ENCODE data around the gene ANTKMT. TPM values are rescaled to one million over a fixed set of nuclear protein-coding genes. Genes with fewer than 3 reads are reported as not detected.

Gene ANTKMT
- total and polyA plus RNA-seq, 2 donors, result 7.9 to 29.3 TPM

GRCh38 chr16:764184-764750 is 43.3 kb downstream of the ANTKMT start:
- WGBS, result 71% methylated on average over 20 of the region's 20 CpGs
- Histone ChIP-seq H3K4me3 (ENCODE audit: low read depth, low read length) (no peak overlapping the region), H3K27ac (ENCODE audit: low read depth) (no peak overlapping the region), H3K4me1 (ENCODE audit: insufficient read depth) (no peaks in the 10 kb centered on the region), H3K36me3 (ENCODE audit: insufficient read depth) (no peaks in the 10 kb centered on the region)
- DNase-seq (ENCODE audit: extremely low spot score), result no peak

GRCh38 chr16:764848-765487 is 44.0 kb downstream of the ANTKMT start:
- Histone ChIP-seq H3K27ac (ENCODE audit: low read depth) (no peak overlapping the region), H3K4me1 (ENCODE audit: insufficient read depth) (no peaks in the 10 kb centered on the region), H3K4me3 (ENCODE audit: low read depth, low read length) (no peak overlapping the region), H3K36me3 (ENCODE audit: insufficient read depth) (no peaks in the 10 kb centered on the region)
- 83% methylated on average over 38 of the region's 38 CpGs for WGBS
- no peak for DNase-seq (ENCODE audit: extremely low spot score)

- Histone ChIP-seq H3K4me3 (ENCODE audit: low read depth, low read length) (no peak overlapping the region), H3K4me1 (ENCODE audit: insufficient read depth) (no peaks in the 10 kb centered on the region), H3K36me3 (ENCODE audit: insufficient read depth) (no peaks in the 10 kb centered on the region), H3K27ac (ENCODE audit: low read depth) (no peak overlapping the region)
- no peak for DNase-seq (ENCODE audit: extremely low spot score)
- 93% methylated on average over 29 of the region's 29 CpGs for WGBS
Observed at GRCh38 chr16:765488-765865, 44.5 kb downstream of the ANTKMT start.

- Histone ChIP-seq H3K27ac (ENCODE audit: low read depth) (no peak overlapping the region), H3K4me3 (ENCODE audit: low read depth, low read length) (no peak overlapping the region), H3K36me3 (ENCODE audit: insufficient read depth) (no peaks in the 10 kb centered on the region), H3K4me1 (ENCODE audit: insufficient read depth) (no peaks in the 10 kb centered on the region)
- 88% methylated on average over 29 of the region's 29 CpGs for WGBS
- no peak for DNase-seq (ENCODE audit: extremely low spot score)
Observed at GRCh38 chr16:766008-766819, 45.3 kb downstream of the ANTKMT start.

DNA sequence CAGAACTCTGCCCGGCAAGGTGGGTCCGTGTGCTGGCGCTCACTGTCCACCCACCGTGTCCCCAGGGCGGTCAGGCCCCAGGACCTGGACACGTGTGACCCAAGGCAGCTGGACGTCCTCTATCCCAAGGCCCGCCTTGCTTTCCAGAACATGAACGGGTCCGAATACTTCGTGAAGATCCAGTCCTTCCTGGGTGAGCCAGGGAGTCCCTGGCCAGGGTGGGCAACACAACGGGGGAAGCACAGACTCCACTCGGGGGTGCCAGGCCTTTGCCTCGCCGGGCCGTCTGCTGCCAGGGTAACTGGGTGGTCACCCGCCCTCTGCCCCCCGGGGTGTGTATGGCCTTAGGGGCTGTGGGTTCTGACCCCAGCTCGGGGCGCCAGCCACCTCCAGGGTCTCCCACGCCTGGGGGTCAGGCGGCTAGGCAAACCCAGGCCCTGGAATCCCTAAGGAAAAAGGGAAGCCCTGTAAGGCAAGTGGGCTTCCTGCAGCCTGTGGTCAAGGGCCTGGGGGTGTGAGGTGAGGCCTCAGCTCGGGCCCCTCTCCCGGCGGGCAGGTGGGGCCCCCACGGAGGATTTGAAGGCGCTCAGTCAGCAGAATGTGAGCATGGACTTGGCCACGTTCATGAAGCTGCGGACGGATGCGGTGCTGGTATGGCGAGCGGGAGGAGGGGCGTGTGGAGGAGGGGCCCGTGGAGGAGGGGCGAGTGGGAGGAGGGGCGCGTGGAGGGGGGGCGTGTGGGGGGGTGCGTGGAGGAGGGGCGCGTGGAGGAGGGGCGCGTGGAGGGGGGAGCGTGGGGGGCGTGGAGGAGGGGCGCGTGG is 46.1 kb downstream of the ANTKMT start:
- 61% methylated on average over 36 of the region's 48 CpGs for WGBS

GRCh38 chr16:767743-768235 is 46.8 kb downstream of the ANTKMT start:
- no peak overlapping the region for H3K4me3 ChIP-seq (ENCODE audit: low read depth, low read length)
- DNase-seq (ENCODE audit: extremely low spot score), result no peak
- no peak overlapping the region for H3K27ac ChIP-seq (ENCODE audit: low read depth)
- no peaks in the 10 kb centered on the region for H3K36me3 ChIP-seq (ENCODE audit: insufficient read depth)
- H3K4me1 ChIP-seq (ENCODE audit: insufficient read depth), result no peaks in the 10 kb centered on the region
- 78% methylated on average over 32 of the region's 38 CpGs for WGBS

More for the DNA sequence above, 46.1 kb downstream of the ANTKMT start:
- Histone ChIP-seq H3K4me3 (ENCODE audit: low read depth, low read length) (no peak overlapping the region), H3K4me1 (ENCODE audit: insufficient read depth) (no peaks in the 10 kb centered on the region), H3K36me3 (ENCODE audit: insufficient read depth) (no peaks in the 10 kb centered on the region), H3K27ac (ENCODE audit: low read depth) (no peak overlapping the region)
- no peak for DNase-seq (ENCODE audit: extremely low spot score)

DNA sequence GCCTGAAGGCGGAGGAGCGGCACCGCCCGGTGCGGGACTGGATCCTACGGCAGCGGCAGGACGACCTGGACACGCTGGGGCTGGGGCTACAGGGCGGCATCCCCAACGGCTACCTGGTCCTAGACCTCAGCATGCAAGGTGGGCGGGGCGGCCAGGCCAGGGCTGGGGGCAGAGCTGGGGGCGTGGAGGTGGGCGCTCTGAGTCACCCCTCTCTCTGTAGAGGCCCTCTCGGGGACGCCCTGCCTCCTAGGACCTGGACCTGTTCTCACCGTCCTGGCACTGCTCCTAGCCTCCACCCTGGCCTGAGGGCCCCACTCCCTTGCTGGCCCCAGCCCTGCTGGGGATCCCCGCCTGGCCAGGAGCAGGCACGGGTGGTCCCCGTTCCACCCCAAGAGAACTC is 47.5 kb downstream of the ANTKMT start:
- WGBS, result 66% methylated on average over 21 of the region's 21 CpGs
- no peaks in the 10 kb centered on the region for H3K36me3 ChIP-seq (ENCODE audit: insufficient read depth)
- DNase-seq (ENCODE audit: extremely low spot score), result no peak
- H3K4me3 ChIP-seq (ENCODE audit: low read depth, low read length), result no peak overlapping the region
- no peaks in the 10 kb centered on the region for H3K4me1 ChIP-seq (ENCODE audit: insufficient read depth)
- no peak overlapping the region for H3K27ac ChIP-seq (ENCODE audit: low read depth)

- WGBS, result 53% methylated on average over 20 of the region's 20 CpGs
- H3K4me3 ChIP-seq (ENCODE audit: low read depth, low read length), result no peak overlapping the region
- H3K36me3 ChIP-seq (ENCODE audit: insufficient read depth), result no peaks in the 10 kb centered on the region
- no peak for DNase-seq (ENCODE audit: extremely low spot score)
- H3K27ac ChIP-seq (ENCODE audit: low read depth), result no peak overlapping the region
- H3K4me1 ChIP-seq (ENCODE audit: insufficient read depth), result no peaks in the 10 kb centered on the region
Observed at GRCh38 chr16:769184-769784, 48.3 kb downstream of the ANTKMT start.

DNA sequence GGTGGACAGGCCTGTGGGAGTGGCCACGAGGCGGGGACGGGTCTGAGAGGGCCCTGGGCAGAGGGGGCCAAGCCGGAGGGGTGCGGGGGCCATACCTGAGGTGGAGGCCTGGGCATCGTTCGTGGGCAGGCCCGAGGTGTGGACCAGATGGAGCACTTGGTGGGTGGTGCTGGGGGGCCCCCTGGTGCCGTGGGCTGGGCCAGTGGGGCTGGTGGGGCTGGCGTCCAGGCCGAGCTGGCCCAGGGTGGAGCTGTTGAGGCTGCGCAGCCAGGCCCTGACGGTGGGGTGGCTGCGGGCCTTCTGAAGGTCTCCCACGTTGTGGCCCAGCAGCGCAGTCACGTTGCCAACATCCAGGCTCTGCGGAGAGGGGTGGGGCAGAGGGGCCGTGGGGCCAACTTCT is 49.0 kb downstream of the ANTKMT start:
- no peak for DNase-seq (ENCODE audit: extremely low spot score)
- H3K4me1 ChIP-seq (ENCODE audit: insufficient read depth), result no peaks in the 10 kb centered on the region
- 75% methylated on average over 19 of the region's 19 CpGs for WGBS
- no peak overlapping the region for H3K27ac ChIP-seq (ENCODE audit: low read depth)
- H3K4me3 ChIP-seq (ENCODE audit: low read depth, low read length), result no peak overlapping the region
- no peaks in the 10 kb centered on the region for H3K36me3 ChIP-seq (ENCODE audit: insufficient read depth)

GRCh38 chr16:770411-770810 is 49.5 kb downstream of the ANTKMT start:
- H3K27ac ChIP-seq (ENCODE audit: low read depth), result no peak overlapping the region
- WGBS, result 68% methylated on average over 13 of the region's 13 CpGs
- H3K4me1 ChIP-seq (ENCODE audit: insufficient read depth), result no peaks in the 10 kb centered on the region
- no peak overlapping the region for H3K4me3 ChIP-seq (ENCODE audit: low read depth, low read length)
- no peaks in the 10 kb centered on the region for H3K36me3 ChIP-seq (ENCODE audit: insufficient read depth)
- no peak for DNase-seq (ENCODE audit: extremely low spot score)
